ENCODE data around the gene ATP8A2.

- TF ChIP-seq CTCF (IDR thresholded peaks at IDR 0.05) (no peak), ZFX (IDR thresholded peaks at IDR 0.05; ENCODE audit: borderline replicate concordance) (no peak)
Observed at GRCh38 chr13:26011208-26011573, 639.4 kb downstream of the ATP8A2 start.

Measured in 22Rv1 (cell line).